Activated naive CD4-positive, alpha-beta T cell treated with Interleukin-2 at 50 U/mL for 16 hours (primary cell): ENCODE data around the gene GRK5.
A peak's percentile ranks its signal among the peaks of the same experiment; 100 is the strongest.

ENCODE experiments used
- DNase-seq: peaks from one replicate; pipeline ENCODE4 v3.0.0-alpha.2; 2020

The GRK5 gene

DNA sequence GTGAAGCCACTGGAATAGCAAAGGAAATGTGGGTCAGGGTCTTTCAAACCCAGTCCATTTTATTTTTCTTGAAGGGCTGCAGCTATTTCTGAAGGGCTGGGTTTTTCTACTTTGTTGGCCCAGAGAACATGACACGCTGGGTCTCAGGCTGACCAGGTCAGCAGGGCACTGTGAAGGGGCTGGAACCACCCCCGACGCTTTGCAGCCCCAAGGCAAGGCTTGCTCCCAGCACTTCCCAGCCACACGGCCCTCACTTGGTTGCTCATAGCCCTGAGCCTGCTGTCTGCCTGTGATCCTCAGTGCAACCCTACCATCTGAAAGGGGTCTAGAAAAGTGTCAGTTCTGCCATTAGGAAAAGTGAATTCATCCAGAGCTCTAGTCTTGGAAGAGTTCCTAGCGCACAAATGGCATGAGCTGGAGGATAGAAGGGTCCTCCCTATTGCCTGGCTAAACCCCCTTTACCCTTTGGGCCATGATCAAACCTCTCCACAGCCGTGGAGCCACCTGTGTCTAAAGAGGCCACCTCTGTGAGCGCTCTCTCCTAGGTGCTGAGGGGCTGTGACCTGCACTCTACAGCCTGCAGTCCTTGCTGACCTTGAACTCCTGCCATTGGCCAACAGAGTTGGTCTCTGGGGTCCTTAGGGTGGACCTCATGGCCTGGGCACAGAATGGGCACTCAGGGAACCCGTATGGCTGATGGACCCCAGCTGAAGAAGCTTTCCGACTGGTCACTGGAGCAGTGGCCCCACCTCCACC, 203.2 kb downstream of the GRK5 start:
- DNase-seq: no peak

DNA sequence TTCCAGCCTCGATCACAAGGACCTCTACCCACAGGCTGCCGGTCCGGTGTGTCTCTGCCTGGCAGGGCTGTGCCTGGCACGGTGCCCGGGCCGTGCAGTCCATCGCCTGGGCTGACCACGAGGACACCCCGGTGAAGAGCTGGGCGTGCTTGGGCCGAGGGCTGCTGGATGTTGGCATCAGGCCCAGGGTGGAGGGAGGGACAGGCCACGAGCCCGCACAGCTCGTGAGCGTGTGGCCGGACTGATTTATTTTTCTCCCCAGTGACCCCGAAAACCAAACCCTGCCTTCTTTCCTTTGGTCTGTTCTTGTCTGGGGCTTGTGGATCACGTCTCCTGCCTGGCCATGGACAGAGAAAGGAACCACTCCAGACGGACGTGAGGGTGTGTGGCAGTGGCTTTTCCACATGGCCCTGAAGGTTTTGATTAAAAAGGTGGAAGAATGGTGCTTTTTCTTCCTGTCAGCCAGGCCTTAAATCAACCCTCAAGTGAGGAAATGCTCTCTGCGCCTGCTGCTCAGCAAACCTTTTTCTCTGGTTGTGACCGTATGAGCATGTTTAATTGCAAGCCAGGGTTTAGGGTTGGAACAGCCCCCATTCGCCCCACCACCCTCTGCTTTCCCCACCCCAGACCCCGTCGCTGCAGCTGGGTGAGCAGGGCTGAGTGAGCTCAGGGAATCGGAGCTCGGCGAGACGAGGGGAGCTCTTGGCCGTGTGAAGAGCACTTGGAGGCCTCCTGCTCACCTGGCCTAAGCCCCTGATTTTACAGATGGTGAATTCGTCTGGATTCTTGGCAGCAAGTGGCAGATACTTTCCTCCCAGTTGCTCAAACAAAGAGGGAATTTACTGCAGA, 205.1 kb downstream of the GRK5 start:
- DNase-seq: no peak

DNA sequence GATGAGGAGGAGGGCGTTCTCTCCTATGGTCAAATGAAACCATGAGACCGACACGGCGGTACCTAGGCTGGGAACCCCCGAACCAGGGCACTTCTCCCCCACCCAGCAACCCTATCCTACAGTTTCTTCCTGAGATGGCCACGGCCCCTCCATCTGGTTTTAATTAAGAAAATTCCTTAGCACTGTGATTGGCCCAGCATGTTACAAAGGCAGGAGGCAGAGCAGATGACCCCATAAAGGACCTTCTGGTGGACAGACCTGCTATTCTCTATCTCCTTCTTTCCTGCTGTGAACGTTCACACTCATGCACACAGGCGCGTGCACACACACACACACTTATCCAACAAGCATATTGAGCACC, 205.7 kb downstream of the GRK5 start:
- DNase-seq: no peak

DNA sequence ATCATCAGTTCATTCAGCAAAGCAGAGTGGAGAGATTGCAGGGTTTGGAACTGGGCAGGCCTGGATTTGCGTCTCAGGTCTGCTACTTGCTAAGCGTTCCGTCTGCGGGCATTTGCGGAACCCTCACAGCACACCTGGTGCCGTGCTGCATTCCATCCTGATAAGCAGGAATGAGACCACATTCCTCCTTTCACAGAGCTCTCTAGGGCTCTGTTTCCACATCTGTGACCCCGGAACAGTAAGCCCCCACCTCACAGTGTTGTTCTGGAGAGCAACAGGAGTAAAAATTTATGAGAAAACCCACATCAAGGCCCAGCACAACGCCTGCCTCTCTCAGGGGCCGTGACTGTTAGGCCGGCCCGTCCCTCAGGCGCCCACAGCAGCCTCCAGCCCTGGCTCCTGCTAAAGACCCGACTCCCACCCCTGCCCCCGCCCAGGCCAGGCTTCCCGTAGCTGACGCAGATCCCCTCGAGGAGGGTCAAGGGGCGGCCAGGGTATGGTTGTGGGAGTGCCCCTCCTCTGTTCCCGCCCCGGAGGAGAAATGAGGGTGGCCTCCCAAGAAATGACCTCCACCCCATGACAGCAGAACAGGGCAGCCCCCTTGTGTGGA, 206.2 kb downstream of the GRK5 start:
- no peak for DNase-seq

DNA sequence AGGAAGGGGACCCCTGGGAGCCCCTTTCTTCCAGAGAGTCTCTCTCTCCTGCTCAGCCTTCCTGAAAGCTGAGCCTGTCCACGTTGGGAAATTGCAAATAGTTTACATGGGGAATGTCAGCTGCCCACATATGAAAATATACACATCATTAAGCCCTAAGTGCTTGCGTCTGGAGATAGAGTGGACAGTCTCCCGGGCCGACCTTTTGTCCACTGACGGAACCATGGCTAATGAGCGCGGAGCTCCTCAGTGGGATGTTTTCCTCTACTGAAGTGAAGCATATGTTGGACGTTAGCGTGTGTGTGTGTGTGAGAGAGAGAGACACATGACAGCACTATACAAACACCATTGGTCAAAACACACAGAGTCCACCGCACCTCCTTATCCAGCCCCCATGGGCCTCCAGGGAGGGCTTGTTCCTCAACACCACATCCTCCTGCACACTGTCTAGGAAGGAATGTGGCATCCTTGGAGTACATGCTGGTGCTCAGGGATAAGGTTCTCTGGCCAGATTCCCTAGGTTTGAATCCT, 206.8 kb downstream of the GRK5 start:
- DNase-seq: no peak

DNA sequence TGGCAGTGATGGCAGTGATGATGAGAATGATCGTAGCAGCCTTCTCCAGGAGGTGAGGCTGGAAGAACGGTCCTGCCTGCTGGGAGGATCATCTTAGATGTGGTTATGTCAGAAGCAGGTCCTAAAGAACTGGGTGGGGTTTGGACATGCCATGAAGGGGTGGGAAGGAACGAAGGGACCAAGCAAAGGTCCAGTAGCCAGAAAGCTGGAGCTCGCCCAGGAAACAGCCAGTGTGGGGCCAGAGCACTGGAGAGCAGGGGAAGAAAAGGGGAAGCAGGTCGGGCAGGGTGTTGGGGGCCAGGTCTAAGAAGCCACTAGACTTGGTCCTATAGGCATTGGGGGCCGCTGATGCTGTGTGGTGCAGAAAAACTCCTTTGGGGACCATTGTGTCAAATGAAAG, 207.8 kb downstream of the GRK5 start:
- no peak for DNase-seq

DNA sequence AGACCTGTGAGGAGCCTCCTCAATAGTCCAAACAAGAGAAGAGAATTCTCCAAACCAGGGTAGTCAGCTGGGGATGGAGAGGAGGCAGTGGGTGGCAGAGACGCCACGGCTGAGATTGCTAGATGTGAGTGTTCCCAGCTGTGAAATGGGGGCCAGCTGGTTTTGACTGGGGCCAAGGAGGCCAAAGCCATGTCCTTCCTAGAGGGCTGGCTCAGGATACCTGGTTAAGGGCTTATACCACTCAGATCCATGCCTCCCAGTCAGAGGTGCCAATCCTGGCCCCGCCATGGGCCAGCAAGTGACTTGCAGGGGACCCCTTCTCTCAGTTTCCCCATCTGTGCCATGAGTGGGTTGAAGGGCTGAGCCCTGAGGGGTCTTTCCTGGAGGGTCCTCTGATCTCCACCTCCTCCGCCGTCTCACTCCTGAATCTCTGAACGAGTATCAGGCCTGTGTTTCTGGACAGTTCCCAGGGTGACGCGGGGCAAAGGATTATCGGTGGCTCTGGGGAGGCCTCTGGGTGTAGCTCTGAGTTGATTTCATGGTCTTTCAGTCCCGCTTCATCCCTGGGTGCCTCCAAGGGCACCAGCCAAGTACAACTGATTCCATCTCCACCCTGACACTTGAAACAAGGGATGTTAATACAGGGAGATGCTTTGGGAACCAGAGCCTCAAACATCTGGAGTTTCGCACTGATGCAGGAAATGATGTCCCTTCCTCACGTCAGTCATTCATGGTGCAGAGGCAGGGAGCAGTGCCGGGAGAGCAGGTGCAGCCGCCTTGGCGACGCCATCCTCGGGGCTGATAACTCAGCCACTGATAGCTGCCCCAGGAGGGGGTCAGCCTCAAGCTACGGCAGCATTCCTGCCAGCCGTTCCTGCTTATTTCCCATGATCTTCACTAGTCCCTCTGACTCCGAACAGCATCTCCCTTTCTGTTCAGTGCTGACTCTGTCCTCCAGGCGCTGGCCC, 208.4 kb downstream of the GRK5 start:
- no peak for DNase-seq

DNA sequence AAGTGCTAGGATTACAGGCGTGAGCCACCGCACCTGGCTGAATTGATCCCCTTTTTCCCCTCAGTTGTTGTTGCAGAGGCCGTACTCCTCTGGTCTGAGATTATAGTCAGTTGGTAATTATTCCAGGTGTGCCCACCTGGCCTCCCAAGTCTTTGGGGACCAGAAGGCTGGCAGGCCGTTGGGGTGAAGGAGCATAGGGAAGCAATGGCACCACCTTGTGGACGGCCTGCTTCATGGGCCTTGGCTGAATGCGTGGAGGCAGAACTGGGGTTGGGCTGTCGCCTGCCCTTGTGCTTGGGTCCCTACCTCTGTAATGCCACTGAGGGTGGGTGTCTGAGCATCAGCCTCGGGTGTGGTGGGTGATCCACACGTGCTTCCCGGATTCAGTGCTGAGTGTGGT, 209.5 kb downstream of the GRK5 start:
- DNase-seq: peak; percentile 73

DNA sequence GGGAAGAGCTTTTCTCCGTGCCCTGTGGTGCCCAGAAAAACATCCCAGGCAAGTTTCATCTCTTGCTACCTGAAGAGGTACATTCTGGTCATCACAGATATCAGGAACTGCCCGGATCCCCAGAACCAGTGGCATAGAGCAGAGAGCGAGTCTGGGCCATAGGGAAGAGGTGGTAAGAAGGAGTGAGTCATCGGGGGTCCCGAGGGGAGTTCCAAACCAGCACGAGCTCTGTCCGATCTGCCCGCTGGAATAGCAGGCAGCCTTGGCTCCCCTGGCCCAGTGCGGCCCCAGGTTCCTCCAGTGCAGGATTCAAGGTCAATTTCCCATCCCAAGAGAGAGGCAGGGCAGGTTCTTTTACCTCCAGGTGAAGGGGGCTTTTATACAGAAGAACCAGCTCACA, 210.5 kb downstream of the GRK5 start:
- DNase-seq: no peak

DNA sequence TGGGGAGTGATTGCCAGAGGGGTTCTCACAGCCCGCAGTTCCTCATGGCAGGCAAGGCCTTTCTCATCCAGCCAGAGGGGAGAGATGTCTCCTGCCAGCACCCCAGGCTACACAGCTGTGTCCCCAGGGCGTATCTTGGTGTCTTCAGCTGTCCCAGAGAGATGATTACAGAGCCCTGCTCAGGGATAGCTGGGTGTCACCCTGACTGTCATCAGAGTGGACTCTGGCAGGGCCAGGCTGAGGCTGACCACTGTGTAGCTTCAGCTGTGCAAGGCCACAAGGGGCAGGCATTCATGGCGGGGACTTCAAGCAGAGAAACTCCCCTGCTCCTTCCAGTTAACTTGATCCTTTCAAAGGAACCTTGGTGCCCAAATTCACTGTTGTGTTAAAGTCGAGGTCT, 211.0 kb downstream of the GRK5 start:
- no peak for DNase-seq

DNA sequence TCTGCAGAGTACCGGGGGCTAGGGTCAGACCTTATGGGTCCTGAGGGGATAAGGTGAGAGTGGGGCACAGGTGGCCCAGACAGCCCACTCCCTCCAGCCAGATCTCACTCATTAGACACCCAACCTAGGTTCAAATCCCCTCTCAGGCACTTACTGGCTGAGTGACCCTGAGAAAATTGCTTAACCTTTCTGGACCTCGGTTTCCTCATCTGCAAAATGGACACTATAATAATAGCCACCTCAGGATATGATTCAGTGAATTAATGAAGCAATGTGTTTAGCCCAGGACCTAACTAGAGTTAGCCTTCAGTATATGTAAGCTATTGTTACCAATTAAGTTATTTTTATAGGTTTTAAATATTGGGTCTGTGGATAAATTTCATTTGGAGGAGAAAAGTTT, 212.6 kb downstream of the GRK5 start:
- no peak for DNase-seq

DNA sequence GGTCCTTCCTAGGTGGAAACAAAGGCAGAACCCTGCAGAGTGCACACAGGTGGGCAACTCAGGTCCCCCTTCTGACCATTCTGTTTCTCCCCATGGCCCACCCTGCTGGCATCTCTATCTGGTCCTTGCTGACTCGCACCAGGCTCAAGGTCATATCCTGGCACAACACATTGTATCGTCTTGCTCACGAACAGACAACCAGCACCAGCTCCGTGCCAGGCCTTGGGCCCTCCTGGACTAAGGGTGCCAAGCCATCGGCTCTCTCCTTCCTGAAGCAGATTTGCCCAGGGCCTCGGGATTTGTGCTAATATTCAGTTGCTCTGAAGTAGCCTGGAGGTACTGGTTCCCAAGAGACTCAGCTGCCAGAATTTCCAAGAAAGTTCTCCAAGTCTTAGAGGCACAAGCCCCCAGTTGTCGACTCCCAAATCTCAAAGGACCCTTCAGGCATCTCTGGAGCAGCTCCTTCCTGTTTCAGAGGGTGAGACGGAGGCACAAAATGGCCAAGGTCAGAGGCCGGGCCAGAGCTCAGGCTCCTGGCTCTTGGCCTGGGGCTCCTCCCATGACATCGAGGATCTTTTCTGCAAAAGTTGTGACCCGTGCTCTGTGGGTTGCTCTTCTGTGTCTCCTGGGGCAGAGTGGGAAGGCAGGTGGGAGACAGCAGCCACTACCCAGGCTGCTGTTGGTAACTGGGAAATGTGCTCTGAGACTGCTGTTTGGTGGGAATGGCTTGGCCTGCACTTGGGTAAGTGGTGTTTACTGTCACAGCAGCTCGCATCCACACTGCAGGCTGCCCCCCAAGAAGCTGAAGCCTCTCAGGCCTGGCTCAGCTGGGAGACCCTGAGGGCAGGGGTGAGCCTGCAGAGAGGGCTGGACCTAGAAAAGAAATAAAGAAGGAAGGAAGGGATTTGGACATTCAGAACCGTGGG, 213.8 kb downstream of the GRK5 start:
- DNase-seq: no peak

DNA sequence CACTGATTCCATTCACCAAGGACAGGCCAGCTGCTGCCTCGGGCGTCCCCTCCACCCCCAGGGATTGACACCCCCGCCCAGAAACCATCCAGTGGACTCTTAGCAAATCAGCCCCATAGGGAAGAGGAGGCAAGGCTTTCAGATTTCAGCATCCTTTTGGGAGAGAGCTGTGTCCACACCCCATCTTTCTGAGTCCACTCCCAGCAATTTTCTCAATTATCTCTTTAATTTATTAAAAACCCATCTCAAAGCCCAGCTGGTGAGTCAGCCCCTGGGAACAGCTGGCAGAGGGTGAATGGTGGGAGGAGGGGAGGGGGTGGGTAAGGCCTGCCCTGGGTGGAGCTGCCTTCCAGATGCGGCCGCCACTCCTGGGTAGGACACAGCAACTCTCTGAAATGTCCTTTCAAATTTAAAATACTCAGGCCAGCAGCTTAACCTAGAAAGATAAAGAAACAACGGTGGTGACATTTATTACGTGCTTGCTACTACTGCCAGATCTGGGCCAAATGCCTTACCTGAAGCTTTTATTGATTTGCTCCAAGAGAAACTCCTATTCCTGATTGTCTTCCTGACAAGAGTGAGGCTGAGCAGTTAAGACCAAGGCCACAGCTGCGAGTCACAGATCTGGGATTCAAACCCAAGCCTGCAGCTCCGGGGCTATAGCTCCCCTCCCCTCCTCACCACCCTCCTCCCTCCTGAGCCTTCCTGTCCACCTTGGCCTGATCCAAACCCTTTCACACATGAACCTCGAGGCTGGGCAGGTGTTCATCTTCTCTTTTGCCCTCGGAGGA, 214.7 kb downstream of the GRK5 start:
- DNase-seq: no peak

DNA sequence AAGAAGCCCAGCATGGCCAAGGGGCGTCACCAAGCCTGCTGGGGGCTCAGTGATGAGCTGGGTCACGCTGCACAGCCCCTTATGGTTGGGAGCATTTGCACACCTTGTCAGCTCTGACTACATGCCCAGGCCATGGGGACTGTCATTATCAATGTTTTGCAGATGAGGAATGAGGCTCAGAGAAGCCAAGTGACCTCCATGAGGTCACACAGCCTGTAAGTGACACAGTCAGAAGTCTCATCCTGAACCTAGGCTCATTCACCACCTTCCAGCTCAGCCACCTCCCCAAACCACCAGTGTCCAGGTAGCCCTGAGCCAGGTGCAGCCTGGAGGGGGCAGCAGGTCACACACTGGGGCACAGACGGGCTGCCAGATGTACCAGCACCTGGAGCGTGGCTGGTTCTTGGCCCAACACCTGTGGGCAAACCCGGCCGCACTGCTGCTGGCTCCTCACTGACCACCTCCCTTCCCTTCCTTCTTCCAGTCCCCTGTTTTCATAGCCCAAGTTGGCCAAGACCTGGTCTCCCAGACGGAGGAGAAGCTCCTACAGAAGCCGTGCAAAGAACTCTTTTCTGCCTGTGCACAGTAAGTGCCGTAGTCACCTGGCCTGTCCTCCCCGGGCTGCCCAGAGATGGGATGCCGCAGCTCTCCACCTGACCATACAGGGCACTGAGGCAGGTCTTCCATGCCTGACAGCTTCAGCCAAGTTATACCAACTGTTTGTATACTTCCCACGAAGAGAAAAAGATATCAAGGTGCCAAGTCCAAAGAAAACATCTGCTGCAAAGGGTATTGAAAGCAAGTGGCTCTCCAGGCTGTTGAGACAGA, 215.5 kb downstream of the GRK5 start:
- DNase-seq: no peak

DNA sequence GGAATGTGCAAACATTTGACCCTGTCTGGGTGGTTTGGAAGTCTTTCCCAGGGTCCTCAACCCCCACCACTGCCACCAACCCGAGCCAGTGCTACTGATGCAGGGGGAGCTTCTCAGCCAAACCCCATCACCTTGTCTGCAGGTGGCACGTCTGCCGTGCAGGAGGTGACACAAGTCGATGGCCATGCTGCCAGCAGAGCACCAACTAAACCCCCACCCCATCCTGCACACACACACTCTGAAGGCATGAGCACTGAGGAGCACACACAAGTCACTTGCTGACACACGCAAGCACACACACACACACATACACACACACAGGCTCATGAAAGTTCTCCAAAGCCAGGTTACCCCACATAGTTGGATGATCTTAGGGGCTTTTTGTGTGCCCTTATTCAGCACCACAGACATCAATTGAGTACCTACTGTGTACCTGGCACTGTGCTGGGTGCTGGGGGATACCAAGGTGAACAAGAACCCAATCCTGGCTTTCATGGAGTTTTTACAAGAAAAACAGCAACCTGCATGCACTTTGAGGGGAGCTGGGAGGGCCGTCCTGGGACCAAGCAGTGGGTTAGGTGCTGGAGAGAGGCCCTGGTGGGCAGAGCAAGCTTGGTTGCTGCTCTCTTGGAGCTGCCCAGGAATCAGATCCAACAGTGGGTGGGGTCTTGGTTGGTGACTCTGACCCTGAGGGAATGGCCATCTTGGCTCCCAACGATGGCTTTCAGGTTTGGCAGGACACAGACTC, 216.3 kb downstream of the GRK5 start:
- DNase-seq: no peak

DNA sequence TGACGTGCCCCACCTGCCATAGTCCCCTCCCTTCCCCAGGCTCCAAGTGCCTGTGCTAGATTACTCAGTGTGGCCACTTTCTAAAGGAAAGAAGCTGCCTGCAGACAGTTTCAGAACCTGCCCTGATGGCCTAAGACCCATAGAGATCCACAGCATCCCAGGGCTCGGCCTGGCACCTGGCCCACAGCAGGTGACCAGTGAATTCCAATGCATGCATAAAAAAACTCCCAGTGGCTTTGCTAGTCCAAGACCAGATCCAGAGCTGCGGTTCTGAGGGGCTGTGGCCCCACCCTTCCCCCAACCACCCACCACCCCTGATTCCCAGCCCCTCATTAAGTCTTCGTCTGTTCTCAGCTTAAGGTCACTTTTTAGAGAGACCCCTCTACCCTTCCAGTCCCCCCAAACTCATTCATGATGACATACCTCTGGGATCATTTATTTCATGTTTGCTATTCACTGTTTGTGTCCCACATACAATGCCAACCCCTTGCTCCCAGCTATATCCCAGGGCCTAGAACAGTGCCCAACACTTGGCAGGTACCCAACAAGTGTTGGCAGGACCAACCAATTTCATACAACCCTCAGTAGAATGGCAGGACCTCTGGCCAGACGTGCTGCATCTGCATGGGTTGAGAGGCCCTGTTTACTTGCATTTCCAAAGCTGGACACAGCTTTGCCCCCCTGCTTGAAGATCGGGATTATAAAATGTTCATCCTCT, 217.0 kb downstream of the GRK5 start:
- no peak for DNase-seq

DNA sequence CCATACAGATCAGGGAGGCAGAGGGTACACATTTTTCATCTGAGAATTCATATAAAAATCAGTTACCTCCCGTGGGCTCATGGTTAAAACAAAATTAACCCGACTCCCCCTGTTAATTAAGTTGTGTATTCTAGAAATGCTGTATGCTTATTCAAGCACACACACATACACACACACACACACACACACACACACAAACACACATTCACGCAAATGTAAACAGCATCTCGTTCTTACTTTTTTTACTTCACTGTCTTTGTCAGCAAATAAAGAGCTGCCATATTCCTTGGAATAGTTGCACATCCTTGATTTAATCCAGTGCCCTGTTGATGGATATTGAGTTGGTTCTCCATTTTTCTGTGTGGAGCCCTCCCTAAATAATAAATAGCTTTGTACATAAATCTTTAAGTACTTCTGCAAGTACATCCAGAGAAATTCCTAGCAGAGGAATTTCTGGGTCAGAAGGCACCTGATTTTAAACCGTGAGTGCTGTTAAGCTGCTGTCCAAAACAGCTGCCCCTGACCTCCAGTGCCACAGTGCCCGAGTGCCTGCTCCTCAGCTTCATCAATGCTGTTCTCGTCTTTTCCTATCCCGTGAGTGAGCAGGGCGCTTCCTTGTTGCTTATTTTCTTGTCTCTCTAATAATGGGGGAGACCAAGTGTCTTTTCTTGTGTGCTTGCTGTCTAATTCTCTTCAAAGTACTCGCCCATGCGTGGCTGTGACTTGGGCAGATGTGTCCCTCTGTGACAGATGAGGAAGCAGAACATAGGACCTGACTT, 217.9 kb downstream of the GRK5 start:
- no peak for DNase-seq

DNA sequence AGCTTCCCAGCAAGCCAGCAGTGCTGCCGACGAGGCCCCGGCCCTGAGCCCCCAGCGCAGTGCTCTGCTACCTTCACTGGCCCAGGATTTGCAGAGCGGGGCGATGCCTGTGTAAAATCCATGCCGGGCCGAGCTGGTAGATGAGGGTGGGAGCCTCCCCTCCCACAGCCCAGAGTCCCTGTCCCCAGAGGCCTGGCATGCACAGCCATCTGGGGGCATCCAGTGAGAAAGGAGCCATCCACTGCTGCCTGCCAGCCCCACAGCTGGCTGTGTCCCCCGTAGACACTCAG, 218.5 kb downstream of the GRK5 start:
- no peak for DNase-seq
